Measurements from ENCODE around the gene TPRG1. TPM values are rescaled to one million over a fixed set of nuclear protein-coding genes. Genes with fewer than 3 reads are reported as not detected.

The TPRG1 gene
- total and polyA plus RNA-seq, 2 of the 8 experiments (the other 6 are each of a cell fraction or from before 2014, with no cell fraction given): 0.37 to 0.47 TPM

DNA sequence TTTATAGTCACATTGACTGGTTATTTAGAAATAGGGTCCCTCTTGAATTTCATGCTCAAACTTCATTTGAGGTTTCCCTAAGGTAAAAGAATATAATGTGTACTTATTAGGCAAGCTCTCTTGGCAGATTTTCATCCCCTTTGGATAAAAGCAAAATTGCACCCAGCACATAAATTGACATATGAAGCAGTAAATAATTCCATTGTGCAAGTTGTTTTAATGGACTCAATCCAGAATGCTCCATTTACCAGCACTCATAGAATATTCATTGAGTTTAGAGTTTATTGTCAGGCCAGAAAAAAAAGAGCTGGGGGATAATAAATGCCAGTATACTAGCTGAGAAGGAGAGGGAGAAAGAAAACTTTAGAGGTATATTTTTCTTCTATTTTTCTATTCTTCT lies 136.8 kb downstream of the TPRG1 start:
- Histone ChIP-seq H3K18ac (ENCODE audit: extremely low read depth, low read length) (no peak overlapping the region), H4K91ac (replicated peaks; ENCODE audit: insufficient read length, low read length) (no peak overlapping the region), H3K14ac (ENCODE audit: insufficient read length) (no peak overlapping the region), H4K20me1 (replicated peaks in 1 of 2; ENCODE audit: control insufficient read depth in 1 of 2, insufficient read depth in 2 of 2, low read length in 2 of 2) (no peaks in the 10 kb centered on the region), H3K4me3 (ENCODE audit: extremely low read depth in 1 of 4, insufficient read depth in 2 of 4, low read depth in 3 of 4, low read length in 4 of 4) (no peak overlapping the region), H3K9ac (replicated peaks in 1 of 4; ENCODE audit: extremely low read depth in 1 of 4, low read depth in 3 of 4, low read length in 3 of 4) (no peak overlapping the region), H3K79me1 (ENCODE audit: low read depth, low read length) (no peaks in the 10 kb centered on the region), H2BK15ac (ENCODE audit: low read length) (no peak overlapping the region), H4K5ac (ENCODE audit: insufficient read length, low read depth, low read length) (no peak overlapping the region), H3K9me3 (ENCODE audit: insufficient read depth in 2 of 2, low read depth in 1 of 2, low read length in 1 of 2) (no peaks in the 10 kb centered on the region), H2AFZ (ENCODE audit: low read length) (no peak overlapping the region), H2BK20ac (ENCODE audit: low read length) (no peak overlapping the region), H3K27ac (ENCODE audit: low read depth, low read length) (no peak overlapping the region), H4K8ac (ENCODE audit: extremely low read depth, insufficient read depth, low read length) (no peak overlapping the region), H2BK120ac (replicated peaks; ENCODE audit: low read depth, low read length) (no peak overlapping the region), H3K4me2 (ENCODE audit: insufficient read depth in 1 of 2, low read depth in 2 of 2, low read length in 2 of 2) (no peak overlapping the region), H3K27me3 (replicated peaks in 1 of 4; ENCODE audit: control insufficient read depth in 3 of 4, extremely low read depth in 1 of 4, insufficient read depth in 3 of 4, low read length in 3 of 4) (no peaks in the 10 kb centered on the region), H3K23me2 (ENCODE audit: low read depth, low read length) (no peaks in the 10 kb centered on the region), H2BK12ac (ENCODE audit: low read depth, low read length) (no peak overlapping the region), H3K79me2 (ENCODE audit: control insufficient read depth in 1 of 2, insufficient read depth in 2 of 2, low read length in 2 of 2) (no peaks in the 10 kb centered on the region), H2AK5ac (ENCODE audit: low read depth, low read length) (no peak overlapping the region), H3K56ac (replicated peaks; ENCODE audit: insufficient read length, low read depth, low read length) (no peak overlapping the region), H3K36me3 (ENCODE audit: control insufficient read depth in 2 of 4, insufficient read depth in 4 of 4, low read length in 3 of 4) (no peaks in the 10 kb centered on the region), H3K4me1 (replicated peaks in 1 of 4; ENCODE audit: control insufficient read depth in 3 of 4, insufficient read depth in 4 of 4, low read length in 3 of 4) (peaks cover 2 to 11% (median 4%) of the 10 kb centered on the region in 4 experiments; a peak in 5 of 7 replicates), H2BK5ac (ENCODE audit: low read depth, low read length) (no peak overlapping the region), H3K4ac (replicated peaks; ENCODE audit: insufficient read length, low read depth, low read length) (no peak overlapping the region), H3K23ac (ENCODE audit: insufficient read length) (no peak overlapping the region)
- ChIA-PET POLR2A (ENCODE audit: partially characterized antibody) (no interaction called here), CTCF (ENCODE audit: partially characterized antibody) (interaction anchor here (0.8 to 1.4 kb wide), 3 partner anchors 9 to 40 kb away, joined by 3 to 5 read pairs (median 3); no protein-coding TSS in a partner anchor)
- FAIRE-seq (no peak), DNase-seq (ENCODE audit: low read depth in 1 of 2, low spot score in 2 of 2) (no peak)
- TF ChIP-seq CHD1 (IDR thresholded peaks at IDR 0.05; ENCODE audit: low read depth, low read length) (no peak), SIN3A (conservative IDR thresholded peaks at IDR 0.05 in 1 of 2, IDR thresholded peaks at IDR 0.05 in 1 of 2; ENCODE audit: low read depth in 1 of 2, low read length in 2 of 2) (no peak), GABPA (IDR thresholded peaks at IDR 0.05; ENCODE audit: borderline replicate concordance, insufficient read depth, low read length) (no peak), BRCA1 (IDR thresholded peaks at IDR 0.05; ENCODE audit: low read depth, low read length) (no peak), KDM1A (IDR thresholded peaks at IDR 0.05; ENCODE audit: borderline replicate concordance, low read length) (no peak), TEAD4 (IDR thresholded peaks at IDR 0.05; ENCODE audit: low read depth, low read length) (no peak), CEBPB (IDR thresholded peaks at IDR 0.05; ENCODE audit: low read depth, low read length) (no peak), SIX5 (IDR thresholded peaks at IDR 0.05; ENCODE audit: low read depth, low read length) (no peak), RNF2 (IDR thresholded peaks at IDR 0.05; ENCODE audit: borderline replicate concordance, low read depth, low read length, missing control alignments, poor library complexity, severe bottlenecking) (no peak), RXRA (IDR thresholded peaks at IDR 0.05; ENCODE audit: insufficient read depth, low read depth, low read length) (no peak), JUND (IDR thresholded peaks at IDR 0.05; ENCODE audit: low read length) (no peak), RBBP5 (IDR thresholded peaks at IDR 0.05; ENCODE audit: borderline replicate concordance, low read depth, low read length) (no peak), CHD2 (IDR thresholded peaks at IDR 0.05; ENCODE audit: low read length) (no peak)
- TF ChIP-seq, protein P1, sequence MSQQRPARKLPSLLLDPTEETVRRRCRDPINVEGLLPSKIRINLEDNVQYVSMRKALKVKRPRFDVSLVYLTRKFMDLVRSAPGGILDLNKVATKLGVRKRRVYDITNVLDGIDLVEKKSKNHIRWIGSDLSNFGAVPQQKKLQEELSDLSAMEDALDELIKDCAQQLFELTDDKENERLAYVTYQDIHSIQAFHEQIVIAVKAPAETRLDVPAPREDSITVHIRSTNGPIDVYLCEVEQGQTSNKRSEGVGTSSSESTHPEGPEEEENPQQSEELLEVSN (IDR thresholded peaks at IDR 0.05): no peak

All from H1 (cell line).